Lower lobe of right lung (tissue), 2 donors: ENCODE measurements around the gene ADAP1. TPM values are rescaled to one million over a fixed set of nuclear protein-coding genes. Genes with fewer than 3 reads are reported as not detected.

Source experiments
- ATAC-seq, 2 donors: fragments of 200-7000 bp; cut with Tn5 transposase; one replicate each; pipeline ENCODE4 v1.9.1; 2020 to 2022; ENCODE audit warnings: mild to moderate bottlenecking in 2 of 2, moderate library complexity in 2 of 2
- DNase-seq: peaks from one replicate; pipeline ENCODE4 v3.0.0-alpha.2; 2020
- H3K27ac ChIP-seq: fragments of 200-600 bp; one replicate; pipeline ENCODE4 v1.8.0; 2022
- H3K27me3 ChIP-seq: fragments of 200-600 bp; one replicate; pipeline ENCODE4 v1.8.0; 2022; ENCODE audit warnings: low read depth
- H3K36me3 ChIP-seq: fragments of 200-600 bp; one replicate; pipeline ENCODE4 v1.8.0; 2022; ENCODE audit warnings: mild to moderate bottlenecking
- H3K4me1 ChIP-seq: fragments of 200-600 bp; one replicate; pipeline ENCODE4 v1.8.0; 2022
- H3K4me3 ChIP-seq: fragments of 200-600 bp; one replicate; pipeline ENCODE4 v1.8.0; 2022; ENCODE audit warnings: mild to moderate bottlenecking
- H3K9me3 ChIP-seq: fragments of 200-600 bp; one replicate; pipeline ENCODE4 v1.8.0; 2022
- intact Hi-C: fragments of 100-400 bp; cut with DNase I; formaldehyde crosslinking; loops from one replicate; pipeline ENCODE4 v1.11.0; 2022
- total RNA-seq: library from RNA; stranded (reverse); fragmentation: NEBNext Ultra II Directional; extraction: Animal tissue kit (Norgen Biotek cat#: 25700); gene quantifications from one replicate; pipeline ENCODE4 v1.2.1, GENCODE V29; 2021
- TF ChIP-seq, protein P1 (sequence below): fragments of 200-600 bp; IDR thresholded peaks from one replicate; pipeline ENCODE4 v1.8.0; 2022; ENCODE audit warnings: antibody characterized with exemption, mild to moderate bottlenecking
- donor health status: DM: no; HTN: yes; CAD: no; lungs with severe emphysema.

Gene ADAP1
- total RNA-seq, 1 donor from 2014 or later: 33.9 TPM

DNA sequence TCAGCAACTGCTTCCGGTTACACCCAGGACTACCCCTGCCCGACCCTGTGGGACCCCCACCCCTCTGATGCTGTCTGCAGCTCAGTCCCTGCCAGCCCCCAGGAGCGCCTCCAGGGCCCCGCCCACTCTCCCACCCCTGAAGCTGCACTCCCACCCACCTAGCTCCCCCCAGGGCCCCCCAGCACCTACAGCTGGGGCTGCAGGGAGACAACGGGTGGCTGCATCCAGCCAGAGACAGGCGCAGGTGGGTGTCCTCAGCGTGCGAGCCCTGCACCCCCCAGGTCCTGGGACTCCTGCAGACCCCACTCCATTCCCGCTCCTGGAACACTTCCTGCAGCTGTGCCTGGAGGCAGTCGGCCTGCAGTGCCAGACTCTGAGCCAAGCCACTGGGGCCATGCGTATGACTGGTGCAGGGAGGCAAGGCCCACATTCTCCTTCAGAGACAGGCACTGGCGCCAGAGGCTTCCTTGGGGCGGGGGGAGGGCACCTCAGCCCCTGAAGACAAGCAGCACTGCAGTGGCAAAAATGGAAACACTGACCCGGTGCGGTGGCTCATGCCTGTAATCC, 34.6 kb upstream of the ADAP1 start:
- H3K4me3 ChIP-seq: no peak overlapping the region
- intact Hi-C loops: no loop called here
- TF ChIP-seq, protein P1, sequence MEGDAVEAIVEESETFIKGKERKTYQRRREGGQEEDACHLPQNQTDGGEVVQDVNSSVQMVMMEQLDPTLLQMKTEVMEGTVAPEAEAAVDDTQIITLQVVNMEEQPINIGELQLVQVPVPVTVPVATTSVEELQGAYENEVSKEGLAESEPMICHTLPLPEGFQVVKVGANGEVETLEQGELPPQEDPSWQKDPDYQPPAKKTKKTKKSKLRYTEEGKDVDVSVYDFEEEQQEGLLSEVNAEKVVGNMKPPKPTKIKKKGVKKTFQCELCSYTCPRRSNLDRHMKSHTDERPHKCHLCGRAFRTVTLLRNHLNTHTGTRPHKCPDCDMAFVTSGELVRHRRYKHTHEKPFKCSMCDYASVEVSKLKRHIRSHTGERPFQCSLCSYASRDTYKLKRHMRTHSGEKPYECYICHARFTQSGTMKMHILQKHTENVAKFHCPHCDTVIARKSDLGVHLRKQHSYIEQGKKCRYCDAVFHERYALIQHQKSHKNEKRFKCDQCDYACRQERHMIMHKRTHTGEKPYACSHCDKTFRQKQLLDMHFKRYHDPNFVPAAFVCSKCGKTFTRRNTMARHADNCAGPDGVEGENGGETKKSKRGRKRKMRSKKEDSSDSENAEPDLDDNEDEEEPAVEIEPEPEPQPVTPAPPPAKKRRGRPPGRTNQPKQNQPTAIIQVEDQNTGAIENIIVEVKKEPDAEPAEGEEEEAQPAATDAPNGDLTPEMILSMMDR: no peak
- DNase-seq: no peak
- ATAC-seq: no peak
- H3K36me3 ChIP-seq: no peaks in the 10 kb centered on the region
- no peaks in the 10 kb centered on the region for H3K9me3 ChIP-seq
- peaks cover 18% of the 10 kb centered on the region for H3K4me1 ChIP-seq
- H3K27me3 ChIP-seq: peaks cover 51% of the 10 kb centered on the region
- H3K27ac ChIP-seq: no peak overlapping the region

DNA sequence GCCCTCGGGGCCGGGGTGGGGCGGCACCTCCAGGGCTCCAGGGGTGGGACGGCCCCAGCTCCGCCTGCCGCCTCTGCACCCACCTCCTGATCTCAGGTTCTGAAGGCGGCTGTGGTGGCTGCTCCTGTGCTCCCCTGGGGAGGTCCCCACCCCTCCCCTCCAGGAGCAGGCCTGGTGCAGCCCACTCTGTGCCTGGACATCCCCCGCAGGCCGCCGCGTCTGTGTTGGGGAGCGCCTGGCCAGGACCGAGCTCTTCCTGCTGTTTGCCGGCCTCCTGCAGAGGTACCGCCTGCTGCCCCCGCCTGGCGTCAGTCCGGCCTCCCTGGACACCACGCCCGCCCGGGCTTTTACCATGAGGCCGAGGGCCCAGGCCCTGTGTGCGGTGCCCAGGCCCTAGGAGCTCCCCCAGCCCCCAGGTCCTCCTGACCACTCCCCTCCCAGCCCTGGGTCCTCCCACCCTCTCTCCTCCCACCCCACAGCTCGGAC, 34.0 kb upstream of the ADAP1 start:
- ATAC-seq: no peak
- intact Hi-C loops: no loop called here

DNA sequence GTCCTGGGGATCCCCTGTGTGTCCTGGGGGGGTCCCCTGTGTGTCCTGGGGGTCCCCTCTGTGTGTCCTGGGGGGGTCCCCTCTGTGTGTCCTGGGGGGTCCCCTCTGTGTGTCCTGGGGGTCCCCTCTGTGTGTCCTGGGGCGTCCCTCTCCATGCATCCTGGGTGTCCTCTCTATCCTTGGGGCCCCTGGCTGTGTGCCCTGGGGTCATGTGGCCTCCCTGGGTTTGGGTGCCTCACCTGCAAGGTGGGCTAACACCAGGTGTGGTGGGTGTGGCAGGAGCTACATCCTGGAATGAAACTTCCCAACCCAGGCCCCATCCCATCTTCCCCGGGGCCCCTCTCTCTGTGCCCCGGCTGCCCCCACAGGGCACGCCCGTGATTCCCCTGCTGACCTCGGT, 33.4 kb upstream of the ADAP1 start:
- DNase-seq (no peak), ATAC-seq (no peak)
- no peaks in the 10 kb centered on the region for H3K9me3 ChIP-seq
- peaks cover 10% of the 10 kb centered on the region for H3K4me1 ChIP-seq
- TF ChIP-seq, protein P1: no peak
- H3K4me3 ChIP-seq: no peak overlapping the region
- H3K27ac ChIP-seq: no peak overlapping the region
- intact Hi-C loops: no loop called here
- H3K36me3 ChIP-seq: no peaks in the 10 kb centered on the region
- H3K27me3 ChIP-seq: peaks cover 62% of the 10 kb centered on the region

More for the DNA sequence above, 34.0 kb upstream of the ADAP1 start:
- Histone ChIP-seq H3K4me1 (peaks cover 15% of the 10 kb centered on the region), H3K27ac (no peak overlapping the region), H3K9me3 (no peaks in the 10 kb centered on the region), H3K27me3 (peaks cover 57% of the 10 kb centered on the region), H3K36me3 (no peaks in the 10 kb centered on the region), H3K4me3 (no peak overlapping the region)
- no peak for DNase-seq
- TF ChIP-seq, protein P1: no peak

DNA sequence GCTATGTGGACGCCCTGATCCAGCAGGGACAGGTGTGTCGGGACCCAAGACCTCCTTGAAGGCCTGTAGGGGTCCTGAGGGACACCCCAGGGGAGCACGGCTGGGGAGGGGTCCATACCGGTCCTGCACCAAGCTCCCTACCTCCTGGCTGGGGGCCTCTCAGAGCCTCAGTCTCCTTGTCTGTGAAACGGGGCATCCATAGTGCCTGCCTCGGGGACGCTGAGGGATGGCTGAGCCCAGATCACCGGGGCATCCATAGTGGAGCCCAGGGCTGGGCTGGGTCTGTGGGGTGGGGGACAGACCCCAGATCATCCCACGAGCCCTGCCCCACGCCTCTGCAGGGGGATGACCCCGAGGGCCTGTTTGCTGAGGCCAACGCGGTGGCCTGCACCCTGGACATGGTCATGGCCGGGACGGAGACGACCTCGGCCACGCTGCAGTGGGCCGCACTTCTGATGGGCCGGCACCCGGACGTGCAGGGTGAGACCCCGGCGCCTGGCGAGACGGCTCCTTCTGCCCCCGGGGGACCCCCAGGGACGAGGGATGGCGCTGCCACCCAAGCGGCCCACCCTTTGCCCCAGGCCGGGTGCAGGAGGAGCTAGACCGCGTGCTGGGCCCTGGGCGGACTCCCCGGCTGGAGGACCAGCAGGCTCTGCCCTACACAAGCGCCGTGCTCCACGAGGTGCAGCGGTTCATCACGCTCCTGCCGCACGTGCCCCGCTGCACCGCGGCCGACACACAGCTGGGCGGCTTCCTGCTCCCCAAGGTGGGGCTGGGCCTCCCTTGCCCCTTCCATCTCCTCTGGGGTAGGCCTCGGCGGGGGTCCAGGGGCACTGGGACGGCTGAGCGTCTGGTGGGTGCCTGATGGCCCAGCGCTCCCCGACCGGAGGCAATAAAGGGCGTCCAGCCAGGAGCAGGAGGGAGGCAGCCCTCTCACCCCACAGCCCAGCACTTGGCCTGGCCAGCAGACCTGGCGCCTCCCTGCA, 32.6 kb upstream of the ADAP1 start:
- intact Hi-C loops: no loop called here

More for the DNA sequence above, 32.6 kb upstream of the ADAP1 start:
- H3K4me1 ChIP-seq: peaks cover 7% of the 10 kb centered on the region
- TF ChIP-seq, protein P1: no peak
- H3K36me3 ChIP-seq: no peaks in the 10 kb centered on the region
- no peak overlapping the region for H3K4me3 ChIP-seq
- DNase-seq (no peak), ATAC-seq (no peak)
- no peaks in the 10 kb centered on the region for H3K9me3 ChIP-seq
- no peak overlapping the region for H3K27ac ChIP-seq
- H3K27me3 ChIP-seq: peaks cover 58% of the 10 kb centered on the region
